Measurements from ENCODE around the gene ZSCAN22.

The ZSCAN22 gene

GRCh38 chr19:58317476-58318072 lies 9.2 kb upstream of the ZSCAN22 start:
- no peak overlapping the region for H3K4me3 ChIP-seq (replicated peaks in 1 of 2; ENCODE audit: low read depth in 2 of 2, low read length in 2 of 2)
- DNase-seq (ENCODE audit: low read depth in 2 of 2): peak; percentile 55 to 61
- TF ChIP-seq, protein P1, sequence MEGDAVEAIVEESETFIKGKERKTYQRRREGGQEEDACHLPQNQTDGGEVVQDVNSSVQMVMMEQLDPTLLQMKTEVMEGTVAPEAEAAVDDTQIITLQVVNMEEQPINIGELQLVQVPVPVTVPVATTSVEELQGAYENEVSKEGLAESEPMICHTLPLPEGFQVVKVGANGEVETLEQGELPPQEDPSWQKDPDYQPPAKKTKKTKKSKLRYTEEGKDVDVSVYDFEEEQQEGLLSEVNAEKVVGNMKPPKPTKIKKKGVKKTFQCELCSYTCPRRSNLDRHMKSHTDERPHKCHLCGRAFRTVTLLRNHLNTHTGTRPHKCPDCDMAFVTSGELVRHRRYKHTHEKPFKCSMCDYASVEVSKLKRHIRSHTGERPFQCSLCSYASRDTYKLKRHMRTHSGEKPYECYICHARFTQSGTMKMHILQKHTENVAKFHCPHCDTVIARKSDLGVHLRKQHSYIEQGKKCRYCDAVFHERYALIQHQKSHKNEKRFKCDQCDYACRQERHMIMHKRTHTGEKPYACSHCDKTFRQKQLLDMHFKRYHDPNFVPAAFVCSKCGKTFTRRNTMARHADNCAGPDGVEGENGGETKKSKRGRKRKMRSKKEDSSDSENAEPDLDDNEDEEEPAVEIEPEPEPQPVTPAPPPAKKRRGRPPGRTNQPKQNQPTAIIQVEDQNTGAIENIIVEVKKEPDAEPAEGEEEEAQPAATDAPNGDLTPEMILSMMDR (IDR thresholded peaks at IDR 0.05; ENCODE audit: low read depth, low read length): no peak

DNA sequence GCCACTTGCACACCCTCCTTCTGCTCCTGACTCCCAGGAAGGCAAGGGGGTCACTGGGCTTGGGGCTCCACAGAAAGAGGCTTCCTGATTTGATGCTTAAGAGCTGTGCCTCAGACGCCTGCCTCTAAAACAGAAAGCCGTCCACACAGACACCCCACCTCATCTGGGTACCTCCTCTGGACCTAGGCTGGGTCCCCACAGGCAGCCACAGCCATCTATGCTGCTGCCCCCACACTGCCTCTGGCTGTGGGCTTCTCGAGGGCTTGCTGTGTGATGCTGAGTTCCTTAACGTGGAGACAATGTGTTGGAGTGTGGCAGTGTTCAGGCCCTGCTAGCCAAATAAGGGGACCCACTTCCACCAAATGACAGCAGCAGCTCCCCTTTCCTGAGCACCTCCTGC lies 8.5 kb upstream of the ZSCAN22 start:
- H3K4me3 ChIP-seq (replicated peaks in 1 of 2; ENCODE audit: low read depth in 2 of 2, low read length in 2 of 2): no peak overlapping the region
- no peak for DNase-seq (ENCODE audit: low read depth in 2 of 2)
- TF ChIP-seq, protein P1 (IDR thresholded peaks at IDR 0.05; ENCODE audit: low read depth, low read length): no peak

DNA sequence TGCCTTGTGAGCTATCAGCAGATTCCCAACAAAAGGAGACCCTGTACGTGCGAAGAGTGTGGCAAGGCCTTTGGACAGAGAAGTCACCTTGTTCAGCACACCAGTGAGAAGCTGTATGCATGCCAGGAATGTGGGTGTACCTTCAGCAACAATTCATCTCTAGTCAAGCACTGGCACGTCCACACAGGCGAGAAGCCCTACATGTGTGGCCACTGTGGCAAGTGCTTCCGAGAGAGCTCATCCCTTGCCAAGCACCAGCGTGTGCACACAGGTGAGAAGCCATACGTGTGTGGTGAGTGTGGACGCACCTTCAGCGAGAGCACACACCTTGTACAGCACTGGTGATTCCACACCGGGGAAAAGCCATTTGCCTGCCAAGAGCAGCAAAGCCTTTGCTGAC lies 7.6 kb upstream of the ZSCAN22 start:
- no peak for DNase-seq (ENCODE audit: low read depth in 2 of 2)
- TF ChIP-seq, protein P1 (IDR thresholded peaks at IDR 0.05; ENCODE audit: low read depth, low read length): no peak
- H3K4me3 ChIP-seq (replicated peaks in 1 of 2; ENCODE audit: low read depth in 2 of 2, low read length in 2 of 2): no peak overlapping the region

GRCh38 chr19:58325311-58326022 lies 1.3 kb upstream of the ZSCAN22 start:
- peak overlapping the region; percentile 86 to 91 for H3K4me3 ChIP-seq (replicated peaks in 1 of 2; ENCODE audit: low read depth in 2 of 2, low read length in 2 of 2)
- TF ChIP-seq, protein P1 (IDR thresholded peaks at IDR 0.05; ENCODE audit: low read depth, low read length): no peak
- DNase-seq (ENCODE audit: low read depth in 2 of 2): peak in 1 of 2 donors; percentile 40

GRCh38 chr19:58326501-58326913 lies 287 bp upstream of the ZSCAN22 start:
- H3K4me3 ChIP-seq (replicated peaks in 1 of 2; ENCODE audit: low read depth in 2 of 2, low read length in 2 of 2): peak overlapping the region; percentile 86 to 91
- DNase-seq (ENCODE audit: low read depth in 2 of 2): no peak

DNA sequence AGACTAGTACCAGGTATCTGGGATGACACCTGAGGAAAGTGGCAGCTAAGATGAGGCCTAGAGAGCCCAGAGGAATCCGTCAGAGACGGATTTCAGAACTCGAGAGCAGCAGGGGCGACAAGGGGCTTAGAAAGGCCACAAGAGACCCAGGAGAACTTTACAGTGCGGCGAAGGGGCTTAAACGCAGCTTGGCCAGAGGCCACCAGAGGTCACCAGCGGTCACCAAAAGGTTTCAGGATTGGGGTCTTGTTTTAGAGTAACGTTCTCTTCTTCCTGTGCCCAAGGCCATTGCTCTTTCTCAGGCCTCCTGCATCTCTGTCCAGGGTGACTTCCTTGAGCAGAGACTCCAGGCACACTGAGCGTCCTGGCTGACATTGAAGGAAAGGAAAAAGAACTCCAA lies 2.2 kb downstream of the ZSCAN22 start:
- no peak for DNase-seq (ENCODE audit: low read depth in 2 of 2)
- TF ChIP-seq, protein P1 (IDR thresholded peaks at IDR 0.05; ENCODE audit: low read depth, low read length): no peak
- H3K4me3 ChIP-seq (replicated peaks in 1 of 2; ENCODE audit: low read depth in 2 of 2, low read length in 2 of 2): no peak overlapping the region

More at GRCh38 chr19:58326501-58326913, 287 bp upstream of the ZSCAN22 start:
- TF ChIP-seq, protein P1 (IDR thresholded peaks at IDR 0.05; ENCODE audit: low read depth, low read length): no peak
